Right ventricle myocardium inferior (tissue), 1 donor: Measurements from ENCODE around the gene CAP2. TPM values are rescaled to one million over a fixed set of nuclear protein-coding genes. Genes with fewer than 3 reads are reported as not detected.
"Not testable (repeated sequence)": the region's sequence is repeated elsewhere in the genome, so short reads cannot be mapped to it uniquely, and the experiment has no call there.

Experiments used
- ATAC-seq: fragments of 200-7000 bp; cut with Tn5 transposase; one replicate; pipeline ENCODE4 v1.9.1; 2020; ENCODE audit warnings: mild to moderate bottlenecking, moderate library complexity
- DNase-seq: peaks from one replicate; pipeline ENCODE4 v3.0.0; 2021; ENCODE audit errors: missing footprints
- intact Hi-C: fragments of 100-400 bp; cut with DNase I; formaldehyde crosslinking; loops from one replicate; pipeline ENCODE4 v1.11.0; 2022
- total RNA-seq: library from RNA; stranded (reverse); fragmentation: NEBNext Ultra II Directional; extraction: Animal tissue kit (Norgen Biotek cat#: 25700); gene quantifications from one replicate; pipeline ENCODE4 v1.2.1, GENCODE V29; 2021
- donor health status: DM: no; HTN: yes; CAD: no; lungs with severe emphysema.

Gene CAP2
- total RNA-seq, 1 donor from 2014 or later: 137 TPM

- ATAC-seq (peak; percentile 49), DNase-seq (no peak)
- intact Hi-C loops: loop anchor here (5.0 kb wide), 2 partner anchors 87 to 107 kb away; no protein-coding TSS in a partner anchor
These were observed 667 bp downstream of the CAP2 start for GRCh38 chr6:17393892-17394631.

GRCh38 chr6:17395112-17395511 lies 1.7 kb downstream of the CAP2 start:
- DNase-seq: no peak
- no peak for ATAC-seq
- intact Hi-C loops: no loop called here

- intact Hi-C loops: no loop called here
- DNase-seq: no peak
- ATAC-seq: no peak
These were observed 2.9 kb downstream of the CAP2 start for GRCh38 chr6:17396256-17396655.

GRCh38 chr6:17397764-17398194 lies 4.4 kb downstream of the CAP2 start:
- DNase-seq: no peak
- intact Hi-C loops: no loop called here
- ATAC-seq: no peak

- peak; percentile 28 for ATAC-seq
- DNase-seq, intact Hi-C loops: not testable (repeated sequence)
These were observed 12.0 kb downstream of the CAP2 start for GRCh38 chr6:17405181-17405943.

- DNase-seq (no peak), ATAC-seq (peak; percentile 39)
- intact Hi-C loops: no loop called here
These were observed 12.5 kb downstream of the CAP2 start for GRCh38 chr6:17405944-17406245.

- intact Hi-C loops: no loop called here
- DNase-seq: no peak
- ATAC-seq: no peak
These were observed 14.7 kb downstream of the CAP2 start for GRCh38 chr6:17408081-17408480.

- intact Hi-C loops: no loop called here
- ATAC-seq (no peak), DNase-seq (no peak)
These were observed 16.9 kb downstream of the CAP2 start for GRCh38 chr6:17410281-17410680.

- intact Hi-C loops: no loop called here
- DNase-seq (no peak), ATAC-seq (no peak)
These were observed 19.9 kb downstream of the CAP2 start for GRCh38 chr6:17413313-17413750.

GRCh38 chr6:17414395-17414794 lies 21.0 kb downstream of the CAP2 start:
- ATAC-seq, DNase-seq, intact Hi-C loops: not testable (repeated sequence)

- ATAC-seq (no peak), DNase-seq (no peak)
- intact Hi-C loops: no loop called here
These were observed 21.9 kb downstream of the CAP2 start for GRCh38 chr6:17415321-17415720.

- no peak for ATAC-seq
- DNase-seq: no peak
- intact Hi-C loops: no loop called here
These were observed 23.4 kb downstream of the CAP2 start for GRCh38 chr6:17416806-17417205.

- DNase-seq: no peak
- ATAC-seq: no peak
- intact Hi-C loops: no loop called here
These were observed 24.4 kb downstream of the CAP2 start for GRCh38 chr6:17417817-17418216.

- ATAC-seq: peak; percentile 75
- DNase-seq: no peak
- intact Hi-C loops: no loop called here
These were observed 25.1 kb downstream of the CAP2 start for GRCh38 chr6:17418281-17419188.

- DNase-seq (no peak), ATAC-seq (no peak)
- intact Hi-C loops: no loop called here
These were observed 25.8 kb downstream of the CAP2 start for GRCh38 chr6:17419189-17419575.

GRCh38 chr6:17420368-17420767 lies 27.0 kb downstream of the CAP2 start:
- intact Hi-C loops: no loop called here
- ATAC-seq: no peak
- no peak for DNase-seq

- intact Hi-C loops: no loop called here
- no peak for ATAC-seq
These were observed 28.0 kb downstream of the CAP2 start for GRCh38 chr6:17421406-17421805.

GRCh38 chr6:17423026-17423425 lies 29.6 kb downstream of the CAP2 start:
- ATAC-seq: no peak
- intact Hi-C loops: no loop called here
- no peak for DNase-seq

More at GRCh38 chr6:17421406-17421805, 28.0 kb downstream of the CAP2 start:
- no peak for DNase-seq

GRCh38 chr6:17427062-17427461 lies 33.7 kb downstream of the CAP2 start:
- DNase-seq (no peak), ATAC-seq (no peak)
- intact Hi-C loops: no loop called here
